GM19324 (cell line): ENCODE results near the gene ACTA1.
A peak's percentile ranks its signal among the peaks of the same experiment; 100 is the strongest.
"Not testable (repeated sequence)": the region's sequence is repeated elsewhere in the genome, so short reads cannot be mapped to it uniquely, and the experiment has no call there.

Experiments
- ATAC-seq: cut with Tn5 transposase; IDR thresholded peaks from one replicate; pipeline ENCODE4 v1.9.1; 2021; ENCODE audit warnings: mild to moderate bottlenecking, moderate library complexity; ENCODE audit not compliant: unreplicated experiment, low FRiP score

The ACTA1 gene

GRCh38 chr1:229445828-229446227 is 11.9 kb upstream of the ACTA1 start:
- no peak for ATAC-seq

- peak; percentile 86 for ATAC-seq
Measured at GRCh38 chr1:229440851-229441537, 7.1 kb upstream of the ACTA1 start.

DNA sequence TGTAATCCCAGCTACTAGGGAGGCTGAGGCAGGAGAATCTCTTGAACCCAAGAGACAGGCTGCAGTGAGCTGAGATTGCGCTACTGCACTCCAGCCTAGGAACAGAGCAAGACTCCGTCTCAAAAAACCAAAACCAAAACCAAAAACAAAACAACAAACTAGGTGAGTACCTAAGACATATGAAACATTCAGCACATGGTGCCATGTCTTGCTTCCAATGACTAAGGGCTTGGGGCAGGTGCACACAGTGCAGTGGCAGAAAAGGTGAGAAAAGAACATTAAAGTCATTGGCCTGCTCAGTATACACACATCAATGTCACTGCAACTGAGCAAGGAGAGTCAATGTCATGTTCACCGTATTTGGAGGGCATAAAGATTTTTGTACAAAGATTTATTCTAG is 4.1 kb upstream of the ACTA1 start:
- no peak for ATAC-seq

GRCh38 chr1:229437443-229437842 is 3.5 kb upstream of the ACTA1 start:
- no peak for ATAC-seq

DNA sequence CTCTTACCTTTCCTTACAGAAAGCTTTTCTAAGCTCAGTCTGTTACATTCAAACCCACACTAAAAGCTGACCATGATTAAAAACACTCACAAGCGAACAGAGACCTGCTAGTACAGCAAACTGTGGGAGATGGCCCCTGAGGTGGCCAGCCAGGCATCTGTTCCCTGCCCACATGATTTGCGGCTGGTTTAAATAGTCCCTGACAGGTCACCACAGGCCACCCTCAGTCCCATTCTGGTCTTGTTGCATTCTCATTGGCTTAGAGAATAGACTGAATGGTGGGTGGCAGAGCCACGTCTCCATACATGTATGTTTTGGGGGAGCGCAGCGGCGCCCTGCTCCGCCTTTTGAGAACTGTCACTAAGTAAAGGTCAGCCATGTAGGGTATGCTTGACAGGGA is 2.3 kb upstream of the ACTA1 start:
- ATAC-seq = no peak

- no peak for ATAC-seq
Measured at GRCh38 chr1:229434641-229435051, 752 bp upstream of the ACTA1 start.

DNA sequence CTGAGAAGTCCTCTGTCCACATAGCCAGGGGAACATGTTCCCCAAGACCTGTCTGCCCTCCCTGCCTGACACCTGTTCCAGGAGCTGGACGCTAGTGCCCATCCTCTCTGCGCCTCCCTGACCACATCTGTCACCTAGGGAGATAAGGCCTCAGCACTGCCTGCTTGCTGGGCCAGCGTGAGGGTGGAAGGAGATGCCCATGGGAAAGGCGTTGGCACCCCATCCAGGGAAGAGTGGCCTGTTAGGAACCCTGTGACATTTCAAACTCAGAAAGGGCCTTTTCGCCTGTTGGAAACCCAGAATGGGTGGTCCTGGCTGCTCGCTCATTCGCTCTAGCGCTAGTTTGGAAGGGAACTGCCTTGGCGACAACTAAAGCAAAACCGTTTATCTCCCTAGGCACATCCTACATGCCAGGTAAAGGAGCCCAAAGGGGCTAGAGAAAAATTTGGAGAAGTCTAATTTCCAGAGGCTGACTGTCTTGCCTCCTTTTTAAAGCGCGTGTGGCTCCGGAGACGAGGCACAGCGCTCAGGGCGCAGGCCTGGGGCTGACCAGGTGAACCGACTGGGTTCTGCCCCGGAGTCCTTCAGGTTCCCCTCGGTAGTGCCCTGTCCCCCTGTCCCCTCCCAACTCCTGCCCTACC is 410 bp downstream of the ACTA1 start:
- no peak for ATAC-seq

DNA sequence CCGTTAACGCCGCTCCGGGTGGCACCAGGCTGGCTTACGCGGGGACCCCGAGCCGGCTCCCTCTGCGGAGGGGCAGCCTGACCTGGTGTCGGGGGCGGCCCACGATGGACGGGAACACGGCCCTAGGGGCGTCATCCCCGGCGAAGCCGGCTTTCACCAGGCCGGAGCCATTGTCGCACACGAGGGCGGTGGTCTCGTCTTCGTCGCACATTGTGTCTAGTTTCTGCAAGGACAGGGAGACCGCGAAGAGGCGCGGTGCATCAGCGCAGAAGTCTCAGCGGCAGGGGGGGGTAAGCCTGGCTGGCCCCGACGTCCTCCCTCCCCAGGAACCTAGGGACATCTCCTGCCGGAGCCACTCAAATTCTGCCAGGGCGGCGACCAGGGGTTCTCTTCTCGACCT is 989 bp downstream of the ACTA1 start:
- ATAC-seq = no peak

DNA sequence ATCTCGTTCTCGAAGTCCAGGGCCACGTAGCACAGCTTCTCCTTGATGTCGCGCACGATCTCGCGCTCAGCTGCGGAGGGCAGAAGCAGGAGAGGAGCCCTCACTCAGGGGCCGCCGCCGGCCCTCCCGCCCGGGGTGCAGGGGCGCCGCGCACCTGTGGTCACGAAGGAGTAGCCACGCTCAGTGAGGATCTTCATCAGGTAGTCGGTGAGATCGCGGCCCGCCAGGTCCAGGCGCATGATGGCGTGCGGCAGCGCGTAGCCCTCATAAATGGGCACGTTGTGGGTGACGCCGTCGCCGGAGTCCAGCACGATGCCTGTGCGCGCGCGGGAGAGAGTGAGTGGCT is 1.8 kb downstream of the ACTA1 start:
- no peak for ATAC-seq

DNA sequence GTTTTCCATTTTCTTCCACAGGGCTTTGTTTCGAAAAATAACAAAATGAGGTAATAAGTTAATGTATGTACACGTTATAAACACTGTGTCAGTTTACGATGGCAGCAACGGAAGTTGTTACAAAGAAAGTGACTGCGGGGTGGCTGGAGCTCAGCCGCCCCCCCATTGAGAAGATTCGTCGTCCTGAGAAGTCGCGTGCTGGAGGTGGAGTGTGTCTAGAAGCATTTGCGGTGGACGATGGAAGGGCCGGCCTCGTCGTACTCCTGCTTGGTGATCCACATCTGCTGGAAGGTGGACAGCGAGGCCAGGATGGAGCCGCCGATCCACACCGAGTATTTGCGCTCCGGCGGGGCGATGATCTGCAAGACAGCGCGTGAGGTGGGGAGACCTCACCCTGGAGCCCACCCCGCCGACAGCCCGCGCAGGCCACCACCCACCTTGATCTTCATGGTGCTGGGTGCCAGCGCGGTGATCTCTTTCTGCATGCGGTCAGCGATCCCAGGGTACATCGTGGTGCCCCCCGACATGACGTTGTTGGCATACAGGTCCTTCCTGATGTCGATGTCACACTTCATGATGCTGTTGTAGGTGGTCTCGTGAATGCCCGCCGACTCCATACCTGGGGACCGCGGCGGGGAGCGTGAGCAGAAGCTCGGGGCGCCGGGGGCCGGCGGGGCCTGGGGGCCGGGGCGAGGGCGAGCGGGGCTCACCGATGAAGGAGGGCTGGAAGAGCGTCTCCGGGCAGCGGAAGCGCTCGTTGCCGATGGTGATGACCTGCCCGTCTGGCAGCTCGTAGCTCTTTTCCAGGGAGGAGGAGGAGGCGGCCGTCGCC is 2.4 kb downstream of the ACTA1 start:
- no peak for ATAC-seq

DNA sequence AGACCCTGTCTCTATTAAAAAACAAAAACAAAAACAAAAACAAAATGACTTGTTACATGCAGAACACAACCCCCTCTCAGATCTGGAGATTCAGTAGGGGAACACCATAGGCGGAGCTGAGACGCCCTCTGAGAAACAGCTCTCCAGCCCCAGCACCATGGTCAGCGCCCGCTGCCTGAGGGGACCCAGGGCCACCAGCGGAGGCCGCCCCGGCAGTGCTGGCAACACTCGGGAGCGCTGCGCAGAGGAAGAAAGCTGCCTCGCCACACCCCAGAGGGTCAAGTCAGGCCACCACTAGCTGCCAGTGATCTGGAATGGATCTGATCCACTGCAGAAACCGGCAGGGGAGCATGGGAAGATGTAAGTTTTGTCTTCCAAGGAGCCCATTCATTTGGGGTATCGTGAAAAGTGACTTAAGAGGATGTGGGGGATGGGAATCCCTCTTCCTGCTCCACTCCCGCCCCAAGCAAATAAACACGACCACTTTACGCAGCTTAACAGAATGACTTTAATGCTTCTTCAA is 3.1 kb downstream of the ACTA1 start:
- no peak for ATAC-seq

DNA sequence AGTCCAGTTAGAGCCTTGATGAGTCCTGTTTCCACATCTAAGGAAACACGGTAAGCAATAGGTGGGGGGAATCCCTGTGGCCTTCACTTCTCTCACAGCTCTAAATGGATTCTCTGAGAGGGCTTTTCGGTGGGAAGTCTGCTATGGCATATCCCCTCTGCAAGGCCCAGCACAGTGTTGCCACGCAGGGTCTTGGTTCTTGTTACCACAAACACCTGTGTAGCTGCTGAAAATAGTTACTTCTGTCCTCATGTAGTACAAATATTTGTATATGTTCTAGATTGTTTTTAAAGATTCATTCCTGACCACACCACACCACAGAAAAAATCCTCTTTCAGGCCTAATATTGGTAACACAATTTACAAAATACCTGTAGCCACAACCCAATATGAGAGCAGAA is 5.6 kb downstream of the ACTA1 start:
- ATAC-seq = no peak

DNA sequence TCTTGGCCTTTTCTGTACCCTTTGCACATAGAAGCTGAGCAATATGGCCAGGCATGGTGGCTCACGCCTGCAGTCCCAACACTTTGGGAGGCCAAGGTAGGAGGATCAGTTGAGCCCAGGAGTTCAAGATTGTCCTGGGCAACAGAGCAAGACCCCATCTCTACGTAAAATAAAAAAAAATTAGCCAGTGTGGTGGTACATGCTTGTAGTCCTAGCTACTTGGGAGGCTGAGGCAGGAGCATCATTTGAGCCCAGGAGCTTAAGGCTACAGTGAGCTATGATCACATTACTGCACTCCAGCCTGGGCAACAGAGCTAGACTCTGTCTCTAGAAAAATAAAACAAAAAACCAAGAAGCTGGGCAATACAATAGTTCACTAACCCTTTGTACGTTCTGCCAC is 6.3 kb downstream of the ACTA1 start:
- ATAC-seq = no peak

DNA sequence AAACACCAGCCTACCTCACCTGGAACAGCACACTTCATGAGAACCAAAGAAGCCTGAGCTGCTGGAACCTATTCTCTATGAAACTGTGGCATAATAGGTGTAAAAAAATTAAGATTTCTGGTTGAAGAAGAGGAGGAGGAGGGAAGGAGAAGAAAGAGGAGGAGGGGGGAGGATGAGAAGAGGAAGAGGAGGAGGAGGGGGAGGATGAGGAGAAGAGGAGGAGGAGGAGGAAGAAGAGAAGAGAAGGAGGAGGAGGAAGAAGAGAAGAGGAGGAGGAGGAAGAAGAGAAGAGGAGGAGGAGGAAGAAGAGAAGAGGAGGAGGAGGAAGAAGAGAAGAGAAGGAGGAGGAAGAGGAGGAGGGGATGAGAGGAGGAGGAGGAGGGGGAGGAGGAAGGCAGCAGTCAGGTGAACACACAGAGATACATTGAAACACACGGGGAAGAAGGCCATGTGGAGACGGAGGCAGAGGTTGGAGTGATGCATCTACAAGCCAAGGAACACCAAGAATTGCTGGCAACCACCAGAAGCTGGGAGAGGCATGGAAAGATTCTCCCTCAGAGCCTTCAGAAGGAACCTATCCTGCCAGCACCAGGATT is 8.2 kb downstream of the ACTA1 start:
- ATAC-seq = no peak

GRCh38 chr1:229420765-229421164 is 13.1 kb downstream of the ACTA1 start:
- no peak for ATAC-seq

- ATAC-seq = no peak
Measured at GRCh38 chr1:229420224-229420623, 13.7 kb downstream of the ACTA1 start.

GRCh38 chr1:229418586-229418985 is 15.3 kb downstream of the ACTA1 start:
- not testable (repeated sequence) for ATAC-seq

DNA sequence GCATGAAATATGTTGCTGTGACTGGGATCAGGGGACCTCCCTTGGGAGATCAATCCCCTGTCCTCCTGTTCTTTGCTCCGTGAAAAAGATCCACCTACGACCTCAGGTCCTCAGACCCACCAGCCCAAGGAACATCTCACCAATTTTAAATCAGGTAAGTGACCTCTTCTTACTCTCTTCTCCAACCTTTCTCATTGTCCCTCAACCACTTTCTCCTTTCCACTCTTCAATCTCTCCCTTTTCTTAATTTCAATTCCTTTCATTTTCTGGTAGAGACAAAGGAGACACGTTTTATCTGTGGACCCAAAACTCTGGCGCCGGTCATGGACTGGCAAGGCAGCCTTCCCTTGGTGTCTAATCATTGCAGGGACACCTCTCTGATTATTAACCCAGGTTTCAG is 21.1 kb downstream of the ACTA1 start:
- not testable (repeated sequence) for ATAC-seq

DNA sequence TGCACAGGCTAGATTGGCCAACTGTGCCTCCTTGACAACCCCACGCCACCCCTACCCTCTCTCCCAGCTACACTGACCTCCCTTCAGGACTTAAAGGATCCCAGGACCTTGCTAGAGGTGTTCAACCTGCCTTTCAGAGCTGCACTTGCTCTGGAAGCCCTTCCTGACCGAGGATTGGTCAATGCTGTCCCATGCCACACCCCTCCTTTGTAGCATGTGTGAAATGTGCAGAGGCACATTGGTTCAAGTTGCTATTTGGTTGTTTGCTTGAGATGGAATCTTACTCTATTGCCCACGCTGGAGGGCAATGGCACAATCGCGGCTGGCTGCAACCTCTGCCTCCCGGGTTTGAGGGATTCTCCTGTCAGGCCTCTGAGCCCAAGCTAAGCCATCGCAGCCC is 21.8 kb downstream of the ACTA1 start:
- no peak for ATAC-seq

- ATAC-seq = no peak
Measured at GRCh38 chr1:229411434-229412055, 22.3 kb downstream of the ACTA1 start.
